Transverse colon (tissue), 4 donors: ENCODE measurements around the gene SYT12. TPM values are rescaled to one million over a fixed set of nuclear protein-coding genes. Genes with fewer than 3 reads are reported as not detected.
A peak's percentile ranks its signal among the peaks of the same experiment; 100 is the strongest.

Experiments
- DNase-seq: peaks from one replicate; pipeline ENCODE4 v3.0.0-alpha.2; 2019
- H3K27ac ChIP-seq, 4 donors: fragments of 200-600 bp; sonication (generic); 2 replicates each; pipeline ENCODE4 v1.5.1; 2016 to 2018; ENCODE audit warnings: inconsistent platforms in 4 of 4
- H3K27me3 ChIP-seq: fragments of 200-600 bp; sonication (generic); 2 replicates; pipeline ENCODE4 v1.5.1; 2017; ENCODE audit warnings: inconsistent platforms
- H3K36me3 ChIP-seq, 4 donors: fragments of 200-600 bp; sonication (generic); 2 replicates each; pipeline ENCODE4 v1.5.1; 2017 to 2019; ENCODE audit warnings: inconsistent platforms in 4 of 4
- H3K4me1 ChIP-seq, 4 donors: fragments of 200-600 bp; sonication (generic); 2 replicates each; pipeline ENCODE4 v1.5.1; 2017 to 2020; ENCODE audit warnings: inconsistent platforms in 4 of 4
- H3K4me3 ChIP-seq, 4 donors: fragments of 200-600 bp; sonication (generic); 1 replicate in 1 of 4; 2 replicates in 3 of 4; pipeline versions ENCODE4 v1.5.1 to v1.6.1; 2017 to 2019; ENCODE audit warnings: inconsistent platforms in 4 of 4
- H3K9me3 ChIP-seq, 2 donors: fragments of 200-600 bp; sonication (generic); 2 replicates each; pipeline ENCODE4 v1.5.1; 2017 to 2019; ENCODE audit warnings: inconsistent platforms in 2 of 2
- EP300 ChIP-seq: sonication (generic); formaldehyde crosslinking; IDR thresholded peaks from one replicate; pipeline ENCODE4 v1.6.1; 2017; ENCODE audit warnings: antibody characterized with exemption, low read depth
- POLR2A ChIP-seq: fragments of 450-650 bp; IDR thresholded peaks from one replicate; pipeline ENCODE4 v1.6.1; 2016; ENCODE audit warnings: antibody characterized with exemption, mild to moderate bottlenecking, moderate library complexity
- POLR2AphosphoS5 ChIP-seq, 3 donors: sonication (generic); formaldehyde crosslinking; IDR thresholded peaks; one replicate each; pipeline ENCODE4 v1.6.1; 2016; ENCODE audit warnings: antibody characterized with exemption in 3 of 3
- WGBS, 2 donors: methylation state at CpG; one replicate each; pipeline ENCODE4 v1.1.5; 2018; ENCODE audit warnings: low coverage in 1 of 2; 5-methylcytosine and 5-hydroxymethylcytosine counted together
- in situ Hi-C, 4 donors: fragments of 200-750 bp; cut with MboI; loops; one replicate each; pipeline versions ENCODE4 v1.15.0 to v1.15.1; 2017; ENCODE audit warnings: low sequenced_read_pairs in 3 of 4, low pct_ligation_motif_present in 1 of 4, low pct_unique_long_range_greater_than_20kb in 1 of 4
- intact Hi-C: fragments of 100-400 bp; cut with DNase I; formaldehyde crosslinking; loops from one replicate; pipeline ENCODE4 v1.15.1; 2023; ENCODE audit warnings: low total_unique reads
- total RNA-seq, 4 donors: library from RNA; depleted of rRNA; stranded (reverse); fragments of >200 nt; gene quantifications; one replicate each; pipeline ENCODE4 v1.1.0, GENCODE V29; 2016
- TF ChIP-seq, protein P1 (sequence below), 5 experiments: fragments of 200-600 bp in 3 of 5; fragments of 450-650 bp in 2 of 5; sonication (generic) in 3 of 5; IDR thresholded peaks; 1 replicate in 2 of 5; 2 replicates in 3 of 5; pipeline ENCODE4 v1.5.1; 2016 to 2017; ENCODE audit warnings: antibody characterized with exemption in 5 of 5, inconsistent platforms in 3 of 5, mild to moderate bottlenecking in 2 of 5, moderate library complexity in 1 of 5

SYT12 gene
- total RNA-seq, 4 donors from 2014 or later, result not detected

DNA sequence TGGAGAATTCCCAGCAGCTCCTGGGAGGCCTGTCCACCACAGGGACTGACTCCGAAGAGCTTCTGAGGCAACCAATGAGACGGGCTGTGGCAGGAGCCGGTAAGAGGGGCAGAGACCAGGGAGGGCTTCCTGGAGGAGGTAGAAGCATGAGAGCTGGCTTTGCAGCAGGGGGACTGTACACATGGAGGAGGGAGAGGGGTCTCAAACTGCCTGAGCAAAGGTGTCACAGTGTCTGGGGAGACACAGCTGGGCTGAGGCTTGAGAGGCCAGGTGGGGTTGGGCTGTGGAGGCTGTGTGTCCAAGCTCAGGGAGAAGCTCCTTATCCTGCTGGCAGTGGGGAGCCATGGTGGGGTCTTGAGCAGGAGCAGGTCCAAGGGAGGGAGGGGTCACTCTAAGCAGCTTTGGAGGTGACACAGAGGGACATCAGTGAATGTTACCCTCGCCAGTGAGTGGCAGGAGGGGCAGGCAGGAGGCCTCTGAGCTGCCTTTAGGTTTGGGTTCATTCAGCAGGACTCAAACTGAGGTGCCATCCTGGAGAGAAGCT is 29.1 kb downstream of the SYT12 start:
- no peaks in the 10 kb centered on the region for H3K36me3 ChIP-seq
- intact Hi-C loops (no loop called here), in situ Hi-C loops (no loop called here)
- H3K27me3 ChIP-seq, result no peaks in the 10 kb centered on the region
- no peak overlapping the region for H3K27ac ChIP-seq
- H3K9me3 ChIP-seq, result no peaks in the 10 kb centered on the region
- no peak for TF ChIP-seq EP300
- TF ChIP-seq, protein P1, sequence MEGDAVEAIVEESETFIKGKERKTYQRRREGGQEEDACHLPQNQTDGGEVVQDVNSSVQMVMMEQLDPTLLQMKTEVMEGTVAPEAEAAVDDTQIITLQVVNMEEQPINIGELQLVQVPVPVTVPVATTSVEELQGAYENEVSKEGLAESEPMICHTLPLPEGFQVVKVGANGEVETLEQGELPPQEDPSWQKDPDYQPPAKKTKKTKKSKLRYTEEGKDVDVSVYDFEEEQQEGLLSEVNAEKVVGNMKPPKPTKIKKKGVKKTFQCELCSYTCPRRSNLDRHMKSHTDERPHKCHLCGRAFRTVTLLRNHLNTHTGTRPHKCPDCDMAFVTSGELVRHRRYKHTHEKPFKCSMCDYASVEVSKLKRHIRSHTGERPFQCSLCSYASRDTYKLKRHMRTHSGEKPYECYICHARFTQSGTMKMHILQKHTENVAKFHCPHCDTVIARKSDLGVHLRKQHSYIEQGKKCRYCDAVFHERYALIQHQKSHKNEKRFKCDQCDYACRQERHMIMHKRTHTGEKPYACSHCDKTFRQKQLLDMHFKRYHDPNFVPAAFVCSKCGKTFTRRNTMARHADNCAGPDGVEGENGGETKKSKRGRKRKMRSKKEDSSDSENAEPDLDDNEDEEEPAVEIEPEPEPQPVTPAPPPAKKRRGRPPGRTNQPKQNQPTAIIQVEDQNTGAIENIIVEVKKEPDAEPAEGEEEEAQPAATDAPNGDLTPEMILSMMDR (IDR thresholded peaks at IDR 0.05), result no peak
- no peak for TF ChIP-seq POLR2AphosphoS5 (IDR thresholded peaks at IDR 0.05)
- TF ChIP-seq POLR2A, result no peak
- H3K4me3 ChIP-seq, result no peak overlapping the region
- WGBS, 2 donors, result 89 to 97% methylated on average over 3 to 4 of the region's 4 CpGs
- H3K4me1 ChIP-seq, result peaks cover 11 to 25% (median 16%) of the 10 kb centered on the region in 4 donors
- DNase-seq, result no peak

DNA sequence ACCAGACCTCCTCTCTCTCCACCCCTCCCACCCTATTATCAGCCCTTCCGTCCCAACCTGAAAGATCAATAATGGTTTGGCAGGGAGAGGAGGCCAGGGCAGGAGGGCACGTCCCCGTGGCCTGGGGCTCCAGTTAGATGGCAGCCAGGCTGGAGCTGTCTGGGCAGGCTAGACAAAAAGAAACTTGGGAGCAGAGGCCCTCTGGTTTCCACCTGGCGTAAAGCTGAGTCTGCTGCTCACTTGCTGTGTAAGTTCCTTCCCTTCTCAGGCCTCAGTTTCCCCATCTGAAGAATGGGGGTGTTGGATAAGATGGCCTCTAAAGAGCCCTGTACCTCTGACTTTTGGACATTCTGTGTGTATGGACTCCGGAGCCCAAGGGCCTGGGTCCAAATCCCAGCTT is 30.0 kb downstream of the SYT12 start:
- 83% methylated on average over 5 of the region's 5 CpGs; no CpG with 5 or more reads in 1 of the 2 donors for WGBS, 2 donors
- intact Hi-C loops (no loop called here), in situ Hi-C loops (no loop called here)
- TF ChIP-seq POLR2AphosphoS5 (IDR thresholded peaks at IDR 0.05) (no peak), POLR2A (no peak), EP300 (no peak)
- TF ChIP-seq, protein P1 (IDR thresholded peaks at IDR 0.05), result no peak
- Histone ChIP-seq H3K36me3 (no peaks in the 10 kb centered on the region), H3K27me3 (no peaks in the 10 kb centered on the region), H3K4me3 (no peak overlapping the region), H3K4me1 (peaks cover 11 to 28% (median 19%) of the 10 kb centered on the region in 4 donors), H3K27ac (no peak overlapping the region), H3K9me3 (no peaks in the 10 kb centered on the region)
- DNase-seq, result no peak

DNA sequence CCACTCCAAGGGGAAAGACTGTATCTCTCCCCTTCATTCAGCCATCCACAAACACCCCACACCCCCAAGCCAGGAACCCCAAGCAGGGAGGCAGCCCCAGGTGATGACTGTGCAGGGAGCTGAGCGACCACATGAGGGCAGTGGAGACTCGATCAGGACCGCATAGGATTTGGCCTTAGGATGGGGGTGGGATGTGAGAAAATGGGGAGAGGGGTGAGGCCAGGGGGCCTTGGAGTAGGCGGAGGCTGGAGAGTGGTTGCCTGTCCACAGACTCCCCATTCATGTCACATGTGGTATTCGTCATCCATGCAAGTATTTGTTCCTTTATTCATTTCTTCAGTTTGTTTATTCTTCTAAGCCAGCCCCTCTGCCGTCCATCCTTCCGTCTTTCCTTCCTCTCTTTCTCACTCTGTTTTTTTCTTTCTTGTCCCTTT is 31.0 kb downstream of the SYT12 start:
- H3K4me1 ChIP-seq, result peaks cover 11 to 28% (median 19%) of the 10 kb centered on the region in 4 donors
- H3K27ac ChIP-seq, result no peak overlapping the region
- TF ChIP-seq, protein P1 (IDR thresholded peaks at IDR 0.05), result peak; percentile 51 to 73 (median 67)
- TF ChIP-seq POLR2A (no peak), EP300 (no peak), POLR2AphosphoS5 (IDR thresholded peaks at IDR 0.05) (no peak)
- WGBS, 2 donors, result 18 to 20% methylated on average over 4 to 7 of the region's 7 CpGs
- H3K27me3 ChIP-seq, result no peaks in the 10 kb centered on the region
- H3K4me3 ChIP-seq, result no peak overlapping the region
- in situ Hi-C loops (no loop called here), intact Hi-C loops (no loop called here)
- H3K36me3 ChIP-seq, result no peaks in the 10 kb centered on the region
- no peaks in the 10 kb centered on the region for H3K9me3 ChIP-seq
- peak; percentile 50 for DNase-seq

DNA sequence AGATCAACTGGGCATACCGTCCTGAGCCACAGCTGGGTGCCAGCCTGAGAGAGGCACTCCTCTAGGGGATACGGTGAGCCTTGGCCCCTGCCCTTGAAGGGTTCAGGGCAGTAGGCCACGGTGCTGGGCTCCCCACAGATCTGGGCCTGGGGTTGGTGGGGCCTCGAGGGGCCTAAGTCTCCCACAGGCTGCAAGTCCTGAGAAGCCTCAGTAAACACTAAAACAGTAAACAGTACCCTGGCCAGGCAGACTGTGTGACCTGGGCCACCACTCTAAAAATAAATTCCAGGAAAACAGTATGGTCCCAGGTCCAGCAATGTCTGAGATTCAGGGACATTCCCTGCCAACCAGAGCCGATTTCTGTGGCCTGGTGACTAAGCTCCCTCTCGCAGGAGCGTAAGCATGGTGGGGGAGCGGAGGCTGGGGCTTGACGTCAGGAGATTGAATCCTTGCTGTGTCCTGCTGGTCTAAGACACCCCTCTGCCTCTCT is 31.5 kb downstream of the SYT12 start:
- in situ Hi-C loops (no loop called here), intact Hi-C loops (no loop called here)
- Histone ChIP-seq H3K27ac (no peak overlapping the region), H3K4me1 (peaks cover 11 to 28% (median 19%) of the 10 kb centered on the region in 4 donors), H3K36me3 (no peaks in the 10 kb centered on the region), H3K9me3 (no peaks in the 10 kb centered on the region), H3K4me3 (no peak overlapping the region), H3K27me3 (no peaks in the 10 kb centered on the region)
- TF ChIP-seq POLR2A (no peak), EP300 (no peak), POLR2AphosphoS5 (IDR thresholded peaks at IDR 0.05) (no peak)
- TF ChIP-seq, protein P1 (IDR thresholded peaks at IDR 0.05), result no peak
- 20 to 55% methylated on average over 2 to 8 of the region's 9 CpGs for WGBS, 2 donors
- no peak for DNase-seq
